ACHN (cell line): ENCODE measurements around the gene GRM4.

Experiments
- DNase-seq: peaks from one replicate; pipeline ENCODE4 v3.0.0-alpha.2; 2015
- in situ Hi-C: cut with HindIII; loops from 2 replicates; pipeline ENCODE4 v1.10.0; 2017; ENCODE audit warnings: low sequenced_read_pairs, low pct_ligation_motif_present, low pct_unique_long_range_greater_than_20kb

The GRM4 gene

DNA sequence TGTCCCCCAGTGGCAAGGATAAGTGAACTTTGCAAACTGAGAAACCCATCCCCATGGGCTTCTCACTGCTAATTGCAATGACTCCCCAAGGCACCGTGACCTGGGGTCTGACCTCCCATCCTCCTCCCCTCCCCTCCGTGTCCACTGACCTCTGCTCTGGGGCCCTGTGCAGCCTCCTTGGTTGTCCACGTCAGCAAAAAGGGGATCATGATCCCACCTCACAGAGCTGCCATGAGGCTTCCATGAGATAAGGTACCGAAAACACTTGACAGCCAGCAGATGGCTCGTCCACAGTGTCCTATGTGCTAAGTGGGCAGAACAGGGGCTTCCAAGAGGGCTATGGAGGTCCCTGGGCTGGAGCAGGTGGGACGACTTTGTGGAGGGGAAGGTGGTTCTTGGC is 104.5 kb downstream of the GRM4 start:
- no peak for DNase-seq
- in situ Hi-C loops: no loop called here

DNA sequence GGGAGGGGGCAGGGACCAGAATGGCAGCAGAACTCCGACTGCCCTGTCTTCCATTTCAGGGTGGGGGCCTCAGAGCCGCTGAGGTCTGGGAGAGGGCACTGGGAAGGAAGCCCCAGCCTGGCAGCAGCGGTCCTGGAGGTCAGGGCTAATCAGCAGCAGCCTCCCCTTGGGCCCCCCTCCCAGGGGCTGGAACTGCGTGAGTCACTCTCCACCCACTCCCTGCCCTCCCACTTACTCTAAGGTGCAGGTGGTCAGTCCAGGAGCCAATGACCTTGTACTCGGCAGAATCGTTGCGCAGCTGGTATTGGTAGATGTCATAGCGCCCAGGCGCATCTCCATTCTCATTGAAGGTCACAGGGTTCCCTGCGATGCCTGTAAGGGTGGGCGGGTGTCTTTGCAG is 105.9 kb downstream of the GRM4 start:
- in situ Hi-C loops: no loop called here

DNA sequence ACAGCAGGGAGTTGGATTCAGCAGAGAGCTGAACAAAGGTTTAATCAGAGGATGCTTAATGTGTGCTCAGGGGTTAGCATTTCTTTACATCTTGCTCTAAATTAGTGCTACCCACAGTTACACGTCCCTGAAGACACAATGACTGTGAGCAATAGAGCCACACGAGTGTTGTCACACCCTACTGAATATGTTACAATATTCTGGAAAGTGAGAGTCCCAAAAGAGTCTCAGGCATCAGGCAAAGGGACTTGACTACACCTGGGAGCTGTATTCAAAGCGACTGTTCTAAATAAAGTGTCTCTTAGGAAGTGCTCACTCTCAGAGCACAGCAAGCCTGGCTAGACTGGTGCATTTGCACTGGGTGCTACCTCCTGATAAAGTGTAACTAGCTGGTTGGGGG is 108.7 kb downstream of the GRM4 start:
- in situ Hi-C loops: no loop called here

More for the DNA sequence above, 105.9 kb downstream of the GRM4 start:
- no peak for DNase-seq

DNA sequence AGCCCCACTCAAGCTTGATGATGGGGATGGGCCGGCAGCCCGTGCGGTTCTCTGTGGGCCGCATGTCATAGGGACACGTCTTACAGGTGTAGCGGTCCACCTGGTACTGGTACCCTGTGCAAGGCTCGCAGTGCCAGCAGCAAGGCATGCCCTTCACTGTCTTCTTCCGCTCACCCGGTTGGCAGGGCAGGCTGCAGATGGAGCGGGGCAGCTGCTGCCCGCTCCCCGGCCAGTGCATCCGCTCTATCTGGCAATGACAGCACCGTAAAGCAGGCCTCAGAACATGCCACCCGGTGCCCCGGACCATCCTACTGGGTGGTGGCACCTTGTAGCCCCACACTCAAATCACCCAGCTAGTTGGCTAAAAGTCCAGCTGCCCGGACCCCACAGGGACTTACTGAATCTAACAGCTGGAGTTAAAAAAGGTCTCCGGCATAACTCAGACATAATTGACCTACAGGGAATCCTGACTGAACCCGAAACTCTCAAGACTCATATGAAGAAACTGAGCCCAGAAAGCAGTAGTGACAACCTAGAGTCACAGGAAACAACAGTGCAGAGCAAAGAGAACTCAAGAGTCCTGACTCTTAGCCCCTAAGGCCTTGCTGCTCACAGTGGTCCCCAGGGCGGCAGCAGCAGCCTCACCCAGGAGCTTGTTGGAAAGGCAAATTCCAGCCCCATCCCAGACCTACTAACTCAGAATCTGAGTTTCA is 109.4 kb downstream of the GRM4 start:
- no peak for DNase-seq

More for the DNA sequence above, 108.7 kb downstream of the GRM4 start:
- DNase-seq: no peak

DNA sequence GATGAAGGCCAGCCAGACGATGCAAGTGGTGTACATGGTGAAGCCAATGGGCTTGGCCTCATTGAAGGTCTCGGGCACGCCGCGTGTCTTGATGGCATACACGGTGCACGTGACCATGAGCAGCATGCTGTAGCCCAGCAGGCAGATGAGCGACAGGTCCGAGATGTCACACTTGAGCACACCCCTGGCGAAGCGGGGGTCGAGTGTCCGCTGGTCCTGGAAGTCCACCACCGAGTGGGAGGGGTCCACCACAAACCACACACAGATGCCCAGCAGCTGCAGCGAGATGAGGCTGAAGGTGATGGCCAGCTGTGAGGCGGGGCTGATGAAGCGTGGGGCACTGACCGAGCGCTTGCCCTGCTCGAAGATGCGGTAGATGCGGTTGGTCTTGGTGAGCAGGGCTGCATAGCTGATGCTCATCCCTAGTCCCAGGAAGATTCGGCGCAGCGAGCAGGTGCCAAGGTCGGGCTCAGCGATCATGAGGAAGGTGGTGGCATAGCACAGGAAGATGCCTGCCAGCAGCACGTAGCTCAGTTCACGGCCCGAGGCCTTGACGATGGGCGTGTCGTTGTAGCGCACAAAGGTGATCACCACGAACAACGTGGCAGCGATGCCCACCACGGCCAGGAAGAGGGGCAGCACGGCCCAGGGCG is 110.1 kb downstream of the GRM4 start:
- in situ Hi-C loops: no loop called here
- DNase-seq: no peak

More for the DNA sequence above, 109.4 kb downstream of the GRM4 start:
- in situ Hi-C loops: no loop called here

DNA sequence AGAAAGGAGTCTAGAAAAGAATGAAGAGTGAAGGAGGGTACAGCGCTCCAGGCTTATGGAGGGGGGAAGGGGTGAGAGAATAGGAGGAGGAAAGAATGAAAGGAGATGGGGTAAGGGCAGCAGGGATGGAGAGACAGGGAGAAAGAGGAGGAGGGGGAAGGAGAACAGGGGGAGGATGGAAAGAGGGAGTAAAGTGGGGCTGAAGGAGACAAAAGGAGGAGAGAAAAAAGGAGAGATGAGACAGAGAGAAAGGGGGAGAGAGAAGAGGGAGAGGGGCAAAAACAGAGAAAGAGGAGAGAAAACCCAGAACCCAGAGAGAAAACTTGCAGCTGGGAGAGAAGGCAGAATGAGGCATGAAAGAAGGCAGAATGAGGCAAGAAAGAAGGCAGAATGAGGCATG is 110.7 kb downstream of the GRM4 start:
- no peak for DNase-seq

DNA sequence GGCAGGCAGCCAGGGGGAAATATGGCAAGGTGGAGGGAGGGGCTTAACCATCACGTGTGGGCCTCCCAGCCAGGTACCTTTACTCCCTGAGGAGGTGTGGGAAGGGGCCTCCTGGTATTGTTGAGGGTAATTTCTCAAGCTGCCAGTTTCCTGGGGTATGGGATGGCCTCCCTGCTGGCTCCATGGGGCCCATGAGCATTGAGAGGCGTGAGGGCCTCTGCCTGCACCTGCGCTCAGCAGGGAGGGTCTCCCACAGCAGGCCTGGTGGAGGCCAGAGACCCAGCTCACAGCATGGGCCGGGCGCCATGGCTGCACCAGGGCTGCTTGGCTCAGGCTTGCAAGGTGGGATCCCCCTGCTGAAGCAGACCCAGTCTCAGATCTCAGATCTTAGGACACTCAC is 113.0 kb downstream of the GRM4 start:
- in situ Hi-C loops: no loop called here

More for the DNA sequence above, 110.7 kb downstream of the GRM4 start:
- in situ Hi-C loops: no loop called here

DNA sequence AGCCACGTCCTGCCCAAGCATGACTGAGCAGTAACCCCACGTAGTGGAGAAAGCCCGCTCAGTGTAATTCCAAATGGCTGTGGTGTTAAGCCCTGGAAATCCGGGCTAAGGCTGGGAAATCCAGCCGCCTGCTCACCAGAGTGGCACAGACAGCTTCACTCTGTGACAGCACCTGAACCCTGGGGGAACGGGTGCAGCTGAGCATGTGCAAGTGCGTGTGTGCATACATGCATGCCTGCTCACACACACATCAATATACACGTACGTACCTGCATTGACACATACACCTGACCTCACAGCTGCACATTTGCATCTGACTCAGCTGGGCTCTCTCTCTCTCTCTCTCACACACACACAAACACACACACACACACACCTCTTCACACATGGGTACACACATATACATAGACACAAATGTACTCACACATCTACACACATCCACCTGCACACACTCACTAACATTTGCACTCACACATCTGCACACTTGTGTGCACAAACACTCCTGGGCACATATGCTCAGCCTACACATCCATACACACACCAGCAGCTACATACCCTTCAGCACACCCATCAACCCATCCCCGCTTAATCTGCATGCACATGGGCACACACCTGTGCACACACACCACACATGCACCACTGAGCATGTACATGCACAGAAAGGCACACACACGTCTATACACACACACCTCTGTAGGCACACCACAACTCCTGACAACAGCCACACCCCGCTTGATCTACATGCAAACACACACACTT is 114.1 kb downstream of the GRM4 start:
- no peak for DNase-seq
- in situ Hi-C loops: no loop called here

More for the DNA sequence above, 113.0 kb downstream of the GRM4 start:
- no peak for DNase-seq

DNA sequence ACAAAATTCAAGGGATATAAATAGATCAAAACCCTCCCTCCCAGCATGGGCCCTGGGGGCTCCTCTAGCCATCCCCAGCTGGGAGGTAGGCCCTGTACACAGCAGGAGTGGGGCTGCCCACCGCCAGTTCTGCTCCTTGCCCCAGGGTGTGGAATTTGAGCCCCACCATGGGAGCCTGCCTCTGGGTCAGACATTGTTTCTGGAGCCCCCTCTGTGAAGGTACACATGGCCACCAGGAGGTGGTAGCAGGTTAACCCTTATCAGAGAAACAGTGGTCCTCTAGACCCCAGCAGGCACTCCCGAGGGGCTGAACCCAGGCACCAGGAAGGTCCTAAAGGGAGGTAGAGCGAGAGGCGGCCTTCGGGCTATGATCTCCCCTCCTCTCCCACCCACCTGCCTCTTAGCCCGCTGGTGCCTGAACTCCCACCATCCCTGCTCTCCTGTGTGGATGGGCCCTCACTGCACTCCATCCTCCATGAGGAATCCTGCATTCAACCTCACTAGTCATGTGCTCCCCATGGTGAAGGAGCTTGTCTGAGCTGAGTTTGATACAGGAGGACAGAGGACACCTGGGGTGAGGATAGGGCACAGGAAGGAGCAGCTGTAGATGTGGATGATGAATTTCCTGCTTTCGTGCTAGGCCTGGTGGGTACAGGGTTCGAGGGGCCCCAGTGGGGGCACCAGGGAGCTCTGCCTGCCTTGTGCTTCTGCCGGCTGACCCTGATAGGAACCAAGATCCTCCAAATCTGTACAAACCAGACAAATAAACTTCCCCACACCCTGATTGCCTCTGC is 114.9 kb downstream of the GRM4 start:
- DNase-seq: no peak
- in situ Hi-C loops: no loop called here

DNA sequence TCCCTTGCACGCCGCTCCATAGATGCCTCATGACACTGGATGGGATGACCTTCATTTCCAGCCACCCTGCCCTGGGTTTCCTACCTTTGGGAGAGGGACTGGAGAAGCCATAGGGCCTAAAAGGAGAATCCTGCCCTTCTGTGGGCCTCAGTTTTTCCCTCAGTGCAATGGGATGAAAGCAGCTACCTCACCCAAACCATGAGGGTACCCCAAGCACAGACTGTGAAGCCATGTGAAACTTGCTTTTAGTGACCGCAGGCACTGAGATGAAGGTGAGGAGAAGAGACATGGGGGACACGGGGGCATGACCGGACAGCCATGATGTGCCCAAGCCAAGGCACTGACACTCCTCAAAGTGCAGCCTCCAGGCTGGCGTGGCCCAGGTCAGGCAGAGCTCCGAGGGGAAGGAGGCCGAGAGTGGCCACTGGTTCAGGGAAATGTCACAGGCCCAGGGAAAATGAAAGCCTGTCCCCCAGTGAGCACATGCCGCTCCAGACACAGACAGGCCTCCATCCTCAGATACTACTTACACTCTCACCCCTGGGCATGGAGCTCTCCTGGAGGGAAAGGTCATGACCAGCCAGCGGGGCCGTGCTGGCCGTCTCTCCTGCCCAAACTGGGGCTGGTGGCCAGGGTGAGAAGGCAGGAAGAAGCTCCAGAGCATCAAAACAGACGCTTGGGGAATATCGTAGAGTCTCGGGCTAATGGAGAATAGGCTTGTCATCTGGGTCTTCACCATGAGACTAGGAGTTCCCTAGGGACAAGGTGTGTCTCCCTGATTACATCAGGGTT is 116.2 kb downstream of the GRM4 start:
- in situ Hi-C loops: no loop called here
- no peak for DNase-seq

DNA sequence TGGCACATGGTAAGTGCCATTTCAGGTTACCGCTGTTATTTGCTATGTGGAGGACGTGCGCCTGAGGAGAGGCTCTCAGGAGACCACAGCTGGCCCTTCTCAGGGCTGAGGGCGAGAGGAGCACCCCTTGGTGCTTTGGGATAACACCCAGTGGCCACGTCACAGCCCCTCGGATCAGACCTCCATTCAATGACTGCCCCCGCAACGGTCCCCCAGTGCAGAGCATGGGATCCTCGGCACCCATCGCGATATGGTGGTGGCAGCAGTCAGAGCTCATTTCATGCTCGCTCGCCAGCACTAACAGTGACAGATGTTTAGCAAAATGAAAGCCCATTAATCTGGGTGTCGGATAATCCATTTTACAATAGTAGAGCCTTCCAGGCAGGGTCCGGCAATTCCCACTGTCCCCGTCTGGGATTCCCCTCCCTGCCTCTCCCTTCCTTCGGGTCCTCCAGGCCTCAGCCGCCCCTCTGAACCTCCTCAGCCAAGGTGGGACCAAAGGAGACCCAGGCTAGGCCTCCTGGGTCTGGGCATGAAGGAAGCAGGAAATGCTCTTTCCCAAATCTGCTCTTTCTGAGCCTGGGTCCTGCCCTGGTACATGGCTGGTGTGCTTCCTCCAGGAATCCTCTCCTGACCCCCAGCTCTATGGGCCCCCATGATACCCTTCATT is 117.1 kb downstream of the GRM4 start:
- no peak for DNase-seq
- in situ Hi-C loops: no loop called here

DNA sequence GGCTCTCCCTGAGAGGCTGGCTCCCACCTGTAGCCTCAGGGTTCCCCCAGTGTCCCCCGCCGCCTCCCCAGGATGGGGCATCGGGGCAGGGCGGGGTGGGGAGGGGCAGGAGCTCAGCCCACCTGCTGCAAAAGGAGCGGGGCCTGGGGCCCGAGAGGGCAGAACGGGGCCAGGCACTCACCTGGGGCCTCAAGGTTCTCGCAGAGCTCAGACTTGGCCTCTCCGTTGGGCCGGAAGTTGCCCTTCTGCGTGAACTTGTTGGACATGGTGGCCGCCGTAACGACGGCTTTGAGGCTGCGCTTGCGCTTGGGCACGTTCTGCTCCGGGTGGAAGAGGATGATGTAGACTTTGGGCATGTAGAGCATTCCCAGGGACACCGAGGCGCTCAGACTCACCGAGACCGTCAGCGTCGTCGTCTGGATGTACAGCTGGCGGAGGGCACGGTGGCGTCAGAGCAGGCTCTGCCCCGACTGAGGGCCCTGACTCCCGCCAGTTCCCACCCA is 117.9 kb downstream of the GRM4 start:
- no peak for DNase-seq
- in situ Hi-C loops: no loop called here

DNA sequence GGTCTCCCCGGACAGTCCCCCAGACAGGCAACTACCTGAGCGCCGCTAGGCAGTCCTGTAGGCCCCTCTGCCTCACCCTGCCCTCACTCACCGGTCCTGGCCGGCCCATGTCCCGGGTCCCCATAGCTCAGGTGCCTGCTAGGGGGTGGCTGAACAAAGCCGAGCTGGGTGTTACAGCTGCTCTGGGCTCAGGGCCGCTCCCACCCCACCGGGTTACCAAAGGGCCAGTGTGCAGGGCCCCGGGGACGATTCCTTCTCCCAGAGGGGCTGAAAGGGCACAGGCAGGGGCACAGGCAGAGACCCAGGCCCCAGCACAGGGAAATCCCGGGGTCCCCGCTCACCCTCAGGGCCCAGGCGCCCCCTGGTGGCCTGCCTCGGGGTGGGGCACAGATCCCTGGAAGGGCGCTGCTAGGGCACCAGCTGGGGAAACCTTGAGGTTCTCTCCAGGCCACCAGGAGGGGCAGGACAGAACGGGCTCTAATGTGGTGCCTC is 118.4 kb downstream of the GRM4 start:
- in situ Hi-C loops: no loop called here
- DNase-seq: peak; percentile 30

DNA sequence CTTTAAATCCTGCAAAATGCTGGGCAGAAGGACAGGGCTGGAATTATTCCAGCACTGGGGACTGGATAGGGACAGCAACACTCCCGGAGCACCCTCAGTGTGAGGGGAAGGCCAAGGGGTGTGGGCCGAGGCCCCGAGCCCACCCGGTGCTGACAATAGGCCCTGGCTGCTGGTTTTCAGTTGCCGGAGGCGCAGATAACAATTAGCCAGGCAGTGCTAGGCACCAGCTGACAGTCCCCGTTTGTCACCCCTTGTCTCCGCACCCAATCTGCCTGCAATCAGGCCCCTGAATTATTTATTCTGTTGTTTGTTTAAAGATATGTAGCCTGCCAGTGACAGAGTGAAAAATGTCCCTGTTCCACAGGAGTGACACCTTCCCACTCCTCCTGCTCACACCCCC is 120.0 kb downstream of the GRM4 start:
- DNase-seq: no peak
- in situ Hi-C loops: no loop called here

DNA sequence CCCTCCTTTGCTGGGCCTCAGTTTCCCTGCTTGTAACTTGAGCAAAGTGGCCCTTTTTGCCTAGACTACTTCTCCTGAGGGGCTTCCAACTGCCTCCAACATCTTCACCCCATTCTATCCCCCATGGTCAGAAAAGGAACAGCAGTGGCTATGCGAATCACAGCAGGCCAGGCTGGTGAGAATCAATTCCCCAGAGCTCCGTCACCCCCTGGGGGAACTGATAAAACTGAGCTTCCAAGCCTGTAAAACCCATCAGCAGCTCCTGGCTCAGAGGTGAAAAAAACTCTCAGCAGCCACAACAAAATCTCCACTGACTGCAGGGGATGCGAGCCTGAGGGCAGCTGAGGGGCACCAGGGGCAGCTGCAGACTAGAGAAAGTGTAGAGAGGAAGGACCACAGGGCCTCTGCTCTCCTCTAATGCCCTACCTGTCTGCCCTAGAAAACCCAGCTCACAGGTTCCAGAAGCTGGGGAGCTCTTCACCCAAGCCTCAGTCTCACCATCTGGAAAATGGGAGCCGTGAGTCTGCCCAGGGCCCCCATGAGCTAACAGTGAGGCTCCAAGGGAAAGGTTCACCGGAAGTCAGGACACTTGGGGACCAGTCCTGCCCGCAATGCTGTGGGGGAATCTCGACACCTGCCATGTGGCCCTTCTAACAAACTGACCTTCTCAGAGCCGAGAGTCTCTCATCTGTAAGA is 120.6 kb downstream of the GRM4 start:
- in situ Hi-C loops: no loop called here

DNA sequence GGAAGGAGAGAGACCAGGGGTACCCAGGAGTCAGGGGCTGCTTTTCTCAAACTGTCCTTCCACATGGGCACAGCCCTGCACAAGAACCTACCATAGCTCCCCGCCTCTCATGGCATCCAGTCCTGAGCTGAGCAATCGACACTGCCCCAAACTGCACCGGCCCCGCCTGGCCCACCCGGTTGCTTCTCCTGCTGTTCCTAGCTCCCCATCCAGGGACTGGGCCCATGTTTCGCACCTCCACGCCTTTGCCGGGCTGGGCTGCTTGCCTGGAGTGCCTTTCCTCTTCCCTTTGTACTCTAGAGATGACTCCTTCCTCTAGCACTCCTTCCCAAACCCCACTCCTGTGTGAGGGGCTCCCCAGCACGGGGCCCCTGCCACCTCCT is 123.0 kb downstream of the GRM4 start:
- DNase-seq: no peak
- in situ Hi-C loops: no loop called here

More for the DNA sequence above, 120.6 kb downstream of the GRM4 start:
- DNase-seq: no peak
